Neuronal stem cell (in vitro differentiated cells): Measurements from ENCODE around the gene SLC9C2.

Experiments
- DNase-seq: peaks from one replicate; pipeline ENCODE4 v3.0.0-alpha.2; 2013; ENCODE audit warnings: low spot score
- H2AFZ ChIP-seq: one replicate; pipeline ENCODE4 v1.6.1; 2013; ENCODE audit warnings: mild to moderate bottlenecking, low read length, inconsistent platforms
- H2AK5ac ChIP-seq: 2 replicates; pipeline ENCODE4 v1.6.1; 2013; ENCODE audit warnings: low read depth, mild to moderate bottlenecking, inconsistent platforms, low read length, moderate library complexity, mixed read lengths
- H2BK120ac ChIP-seq: 2 replicates; pipeline ENCODE4 v1.6.1; 2013; ENCODE audit warnings: low read depth, mild to moderate bottlenecking, inconsistent platforms, low read length, moderate library complexity, mixed read lengths
- H2BK12ac ChIP-seq: one replicate; pipeline ENCODE4 v1.6.1; 2013; ENCODE audit warnings: low read length, inconsistent platforms
- H2BK15ac ChIP-seq: 2 replicates; pipeline ENCODE4 v1.6.1; 2013; ENCODE audit warnings: mild to moderate bottlenecking, low read length, inconsistent platforms, mixed read lengths
- H2BK5ac ChIP-seq: one replicate; pipeline ENCODE4 v1.6.1; 2013; ENCODE audit warnings: inconsistent platforms, mild to moderate bottlenecking, low read length, moderate library complexity
- H3K14ac ChIP-seq: one replicate; pipeline ENCODE4 v1.6.1; 2013; ENCODE audit warnings: low read length, inconsistent platforms
- H3K18ac ChIP-seq: 2 replicates; pipeline ENCODE4 v1.6.1; 2013; ENCODE audit warnings: low read length, inconsistent platforms
- H3K23ac ChIP-seq: 2 replicates; pipeline ENCODE4 v1.6.1; 2013; ENCODE audit warnings: low read depth, mild to moderate bottlenecking, mixed read lengths, low read length, inconsistent platforms; ENCODE audit not compliant: poor library complexity
- H3K27ac ChIP-seq: replicated peaks from 3 replicates; pipeline ENCODE4 v1.5.1; 2013; ENCODE audit warnings: low read length, inconsistent platforms
- H3K27me3 ChIP-seq, 3 experiments: 2 replicates each; pipeline ENCODE4 v1.6.1; 2013; ENCODE audit warnings: low read length in 3 of 3, mild to moderate bottlenecking in 2 of 3, inconsistent platforms in 1 of 3, low read depth in 1 of 3, mixed read lengths in 1 of 3, moderate library complexity in 1 of 3; ENCODE audit not compliant: control insufficient read depth in 3 of 3, insufficient read depth in 3 of 3
- H3K36me3 ChIP-seq, 2 donors: replicated peaks in 1 of 2; 2 replicates each; pipeline ENCODE4 v1.6.1; 2013; ENCODE audit warnings: low read length in 2 of 2; ENCODE audit not compliant: control insufficient read depth in 2 of 2, insufficient read depth in 2 of 2
- H3K4ac ChIP-seq: 2 replicates; pipeline ENCODE4 v1.6.1; 2013; ENCODE audit warnings: inconsistent platforms, mild to moderate bottlenecking, low read length, moderate library complexity
- H3K4me1 ChIP-seq, 2 donors: 1 replicate in 1 of 2; 2 replicates in 1 of 2; pipeline ENCODE4 v1.6.1; 2013; ENCODE audit warnings: low read length in 2 of 2, low read depth in 1 of 2; ENCODE audit not compliant: control insufficient read depth in 2 of 2, insufficient read depth in 1 of 2
- H3K4me2 ChIP-seq: one replicate; pipeline ENCODE4 v1.6.1; 2013; ENCODE audit warnings: mild to moderate bottlenecking, low read length, inconsistent platforms; ENCODE audit not compliant: insufficient read depth, poor library complexity, severe bottlenecking
- H3K4me3 ChIP-seq, 2 donors: 2 replicates each; pipeline ENCODE4 v1.5.1; 2013; ENCODE audit warnings: low read length in 2 of 2, mild to moderate bottlenecking in 2 of 2, inconsistent platforms in 1 of 2, moderate library complexity in 1 of 2
- H3K79me1 ChIP-seq: one replicate; pipeline ENCODE4 v1.6.1; 2013; ENCODE audit warnings: low read depth, mild to moderate bottlenecking, inconsistent platforms, low read length, moderate library complexity
- H3K9ac ChIP-seq: one replicate; pipeline ENCODE4 v1.6.1; 2013; ENCODE audit warnings: mild to moderate bottlenecking, low read depth, low read length, inconsistent platforms; ENCODE audit not compliant: poor library complexity
- H3K9me3 ChIP-seq, 2 donors: replicated peaks in 1 of 2; 2 replicates each; pipeline versions ENCODE3 to v1.6.1; 2013; ENCODE audit warnings: low read length in 2 of 2, mild to moderate bottlenecking in 2 of 2, inconsistent platforms in 1 of 2, low read depth in 1 of 2, mixed read lengths in 1 of 2, moderate library complexity in 1 of 2; ENCODE audit not compliant: control insufficient read depth in 2 of 2, insufficient read depth in 1 of 2
- H4K8ac ChIP-seq: one replicate; pipeline ENCODE4 v1.6.1; 2013; ENCODE audit warnings: low read depth, mild to moderate bottlenecking, inconsistent platforms, low read length, moderate library complexity
- H4K91ac ChIP-seq: one replicate; pipeline ENCODE4 v1.6.1; 2013; ENCODE audit warnings: low read length, low read depth, mild to moderate bottlenecking, inconsistent platforms; ENCODE audit not compliant: poor library complexity
- WGBS, 2 donors: extraction: QIAGEN DNeasy Blood & Tissue Kit; methylation state at CpG; one replicate each; pipeline ENCODE4 v1.1.7; 2013; ENCODE audit warnings: missing lambda C conversion rate in 2 of 2, mixed read lengths in 1 of 2; ENCODE audit not compliant: insufficient read length in 2 of 2, insufficient replicate concordance in 1 of 2; ENCODE audit errors: extremely low coverage in 2 of 2; 5-methylcytosine and 5-hydroxymethylcytosine counted together

The SLC9C2 gene

GRCh38 chr1:173507847-173508209 lies 95.0 kb downstream of the SLC9C2 start:
- no peak overlapping the region for H4K8ac ChIP-seq
- peaks cover 0 to 41% (median 0%) of the 10 kb centered on the region in 3 experiments for H3K27me3 ChIP-seq
- no peak overlapping the region for H3K23ac ChIP-seq
- peaks cover 11 to 17% of the 10 kb centered on the region in 2 donors for H3K4me1 ChIP-seq
- no peak overlapping the region for H3K9ac ChIP-seq
- H3K4me2 ChIP-seq = no peak overlapping the region
- no peak overlapping the region for H3K14ac ChIP-seq
- no peak overlapping the region for H2BK120ac ChIP-seq
- peak overlapping the region; percentile 80 for H3K27ac ChIP-seq
- no peaks in the 10 kb centered on the region for H3K9me3 ChIP-seq
- H2BK5ac ChIP-seq = no peak overlapping the region
- no peaks in the 10 kb centered on the region for H3K79me1 ChIP-seq
- no peak overlapping the region for H3K4ac ChIP-seq
- H4K91ac ChIP-seq = no peak overlapping the region
- peak overlapping the region; percentile 44 for H3K18ac ChIP-seq
- H2AK5ac ChIP-seq = no peak overlapping the region
- no peak for DNase-seq
- H2AFZ ChIP-seq = peak overlapping the region; percentile 72
- H2BK15ac ChIP-seq = no peak overlapping the region
- H3K36me3 ChIP-seq = no peaks in the 10 kb centered on the region
- no CpG with 5 or more reads among the region's 3 CpGs for WGBS, 2 donors
- no peak overlapping the region for H2BK12ac ChIP-seq
- peak overlapping the region in 1 of 2 donors; percentile 13 for H3K4me3 ChIP-seq

GRCh38 chr1:173507205-173507846 lies 95.5 kb downstream of the SLC9C2 start:
- Histone ChIP-seq H3K23ac (no peak overlapping the region), H3K4me3 (peak overlapping the region in 1 of 2 donors; percentile 13), H2BK12ac (no peak overlapping the region), H2BK5ac (no peak overlapping the region), H2BK15ac (no peak overlapping the region), H3K14ac (no peak overlapping the region), H2AFZ (peak overlapping the region; percentile 72), H3K27ac (peak overlapping the region; percentile 80), H3K36me3 (no peaks in the 10 kb centered on the region), H2AK5ac (no peak overlapping the region), H3K4me2 (no peak overlapping the region), H3K4ac (no peak overlapping the region), H3K4me1 (peaks cover 11 to 17% of the 10 kb centered on the region in 2 donors), H3K27me3 (peaks cover 0 to 44% (median 0%) of the 10 kb centered on the region in 3 experiments), H4K8ac (no peak overlapping the region), H3K9ac (no peak overlapping the region), H3K79me1 (no peaks in the 10 kb centered on the region), H3K9me3 (no peaks in the 10 kb centered on the region), H2BK120ac (no peak overlapping the region), H4K91ac (no peak overlapping the region), H3K18ac (peak overlapping the region; percentile 44)
- peak; percentile 61 for DNase-seq
- no CpG with 5 or more reads among the region's 3 CpGs for WGBS, 2 donors

- H3K27me3 ChIP-seq = peaks cover 0 to 41% (median 0%) of the 10 kb centered on the region in 3 experiments
- no CpG with 5 or more reads among the region's 6 CpGs for WGBS, 2 donors
- peaks cover 11 to 17% of the 10 kb centered on the region in 2 donors for H3K4me1 ChIP-seq
- H3K36me3 ChIP-seq = no peaks in the 10 kb centered on the region
- no peaks in the 10 kb centered on the region for H3K79me1 ChIP-seq
- no peak overlapping the region for H2AFZ ChIP-seq
- H2BK5ac ChIP-seq = no peak overlapping the region
- H2BK15ac ChIP-seq = no peak overlapping the region
- H3K14ac ChIP-seq = no peak overlapping the region
- no peak overlapping the region for H2BK12ac ChIP-seq
- no peak for DNase-seq
- H3K18ac ChIP-seq = no peak overlapping the region
- no peak overlapping the region for H3K9ac ChIP-seq
- no peak overlapping the region for H3K4me3 ChIP-seq
- H4K8ac ChIP-seq = no peak overlapping the region
- H3K4me2 ChIP-seq = no peak overlapping the region
- no peak overlapping the region for H3K27ac ChIP-seq
- no peak overlapping the region for H4K91ac ChIP-seq
- no peaks in the 10 kb centered on the region for H3K9me3 ChIP-seq
- H3K23ac ChIP-seq = no peak overlapping the region
- H3K4ac ChIP-seq = no peak overlapping the region
- no peak overlapping the region for H2BK120ac ChIP-seq
- no peak overlapping the region for H2AK5ac ChIP-seq
Measured at GRCh38 chr1:173506437-173506836, 96.4 kb downstream of the SLC9C2 start.

- Histone ChIP-seq H3K27ac (no peak overlapping the region), H3K4me2 (no peak overlapping the region), H3K4me1 (peaks cover 11 to 17% of the 10 kb centered on the region in 2 donors), H4K91ac (no peak overlapping the region), H2BK15ac (no peak overlapping the region), H3K9me3 (no peaks in the 10 kb centered on the region), H3K79me1 (no peaks in the 10 kb centered on the region), H2BK120ac (no peak overlapping the region), H3K4me3 (no peak overlapping the region), H2AK5ac (no peak overlapping the region), H2AFZ (no peak overlapping the region), H4K8ac (no peak overlapping the region), H3K23ac (no peak overlapping the region), H3K4ac (no peak overlapping the region), H3K18ac (no peak overlapping the region), H3K36me3 (no peaks in the 10 kb centered on the region), H3K14ac (no peak overlapping the region), H3K27me3 (peaks cover 0 to 44% (median 0%) of the 10 kb centered on the region in 3 experiments), H3K9ac (no peak overlapping the region), H2BK5ac (no peak overlapping the region), H2BK12ac (no peak overlapping the region)
- no peak for DNase-seq
Measured at GRCh38 chr1:173505391-173505790, 97.5 kb downstream of the SLC9C2 start.
